Skeletal muscle satellite cell (primary cell): ENCODE data around the gene RANBP17.
A peak's percentile ranks its signal among the peaks of the same experiment; 100 is the strongest.

Experiments used
- H3K27me3 ChIP-seq: 2 replicates; pipeline ENCODE4 v1.7.0; 2013; ENCODE audit warnings: low read length; ENCODE audit not compliant: control insufficient read depth, insufficient read depth
- H3K36me3 ChIP-seq: 2 replicates; pipeline ENCODE4 v1.7.0; 2013; ENCODE audit warnings: mild to moderate bottlenecking, control low read depth, low read length; ENCODE audit not compliant: insufficient read depth
- H3K4me1 ChIP-seq: 2 replicates; pipeline ENCODE4 v1.7.0; 2013; ENCODE audit warnings: low read length; ENCODE audit not compliant: control insufficient read depth, insufficient read depth
- H3K4me2 ChIP-seq: 2 replicates; pipeline ENCODE4 v1.7.0; 2013; ENCODE audit warnings: mild to moderate bottlenecking, low read length
- H3K4me3 ChIP-seq: 2 replicates; pipeline ENCODE4 v1.7.0; 2013; ENCODE audit warnings: low read length
- H3K9ac ChIP-seq: 2 replicates; pipeline ENCODE4 v1.7.0; 2013; ENCODE audit warnings: mild to moderate bottlenecking, low read depth, low read length, moderate library complexity
- H3K9me3 ChIP-seq: replicated peaks from 2 replicates; pipeline ENCODE4 v1.7.0; 2013; ENCODE audit warnings: mild to moderate bottlenecking, control low read depth, low read length

The RANBP17 gene

GRCh38 chr5:171314728-171315385 is 453.0 kb downstream of the RANBP17 start:
- Histone ChIP-seq H3K4me1 (peaks cover 24% of the 10 kb centered on the region), H3K4me2 (peak overlapping the region; percentile 70), H3K9me3 (no peaks in the 10 kb centered on the region), H3K27me3 (peaks cover 96% of the 10 kb centered on the region), H3K9ac (no peak overlapping the region), H3K36me3 (no peaks in the 10 kb centered on the region), H3K4me3 (peak overlapping the region; percentile 47)

- peak overlapping the region; percentile 70 for H3K4me2 ChIP-seq
- no peak overlapping the region for H3K9ac ChIP-seq
- peak overlapping the region; percentile 47 for H3K4me3 ChIP-seq
- H3K4me1 ChIP-seq = peaks cover 24% of the 10 kb centered on the region
- H3K36me3 ChIP-seq = no peaks in the 10 kb centered on the region
- H3K9me3 ChIP-seq = no peaks in the 10 kb centered on the region
- peaks cover 96% of the 10 kb centered on the region for H3K27me3 ChIP-seq
Observed at GRCh38 chr5:171315386-171315891, 453.6 kb downstream of the RANBP17 start.

- peak overlapping the region; percentile 70 for H3K4me2 ChIP-seq
- peak overlapping the region; percentile 47 for H3K4me3 ChIP-seq
- no peak overlapping the region for H3K9ac ChIP-seq
- H3K27me3 ChIP-seq = peaks cover 96% of the 10 kb centered on the region
- peaks cover 20% of the 10 kb centered on the region for H3K4me1 ChIP-seq
- no peaks in the 10 kb centered on the region for H3K9me3 ChIP-seq
- H3K36me3 ChIP-seq = no peaks in the 10 kb centered on the region
Observed at GRCh38 chr5:171315925-171316257, 454.1 kb downstream of the RANBP17 start.

GRCh38 chr5:171316258-171317121 is 454.7 kb downstream of the RANBP17 start:
- no peak overlapping the region for H3K9ac ChIP-seq
- H3K4me3 ChIP-seq = peak overlapping the region; percentile 47
- peaks cover 16% of the 10 kb centered on the region for H3K4me1 ChIP-seq

GRCh38 chr5:171317230-171317629 is 455.4 kb downstream of the RANBP17 start:
- no peak overlapping the region for H3K9ac ChIP-seq
- peaks cover 98% of the 10 kb centered on the region for H3K27me3 ChIP-seq
- no peak overlapping the region for H3K4me3 ChIP-seq
- H3K9me3 ChIP-seq = no peaks in the 10 kb centered on the region
- H3K36me3 ChIP-seq = no peaks in the 10 kb centered on the region
- H3K4me1 ChIP-seq = peaks cover 16% of the 10 kb centered on the region
- no peak overlapping the region for H3K4me2 ChIP-seq

More at GRCh38 chr5:171316258-171317121, 454.7 kb downstream of the RANBP17 start:
- Histone ChIP-seq H3K9me3 (no peaks in the 10 kb centered on the region), H3K36me3 (no peaks in the 10 kb centered on the region), H3K4me2 (peak overlapping the region; percentile 70), H3K27me3 (peaks cover 96% of the 10 kb centered on the region)

GRCh38 chr5:171318026-171318425 is 456.2 kb downstream of the RANBP17 start:
- Histone ChIP-seq H3K4me1 (peaks cover 11% of the 10 kb centered on the region), H3K36me3 (no peaks in the 10 kb centered on the region), H3K9ac (no peak overlapping the region), H3K4me3 (no peak overlapping the region), H3K27me3 (peaks cover 97% of the 10 kb centered on the region), H3K9me3 (no peaks in the 10 kb centered on the region), H3K4me2 (no peak overlapping the region)

- H3K4me3 ChIP-seq = no peak overlapping the region
- no peaks in the 10 kb centered on the region for H3K36me3 ChIP-seq
Observed at GRCh38 chr5:171321447-171321846, 459.6 kb downstream of the RANBP17 start.

GRCh38 chr5:171322527-171322926 is 460.7 kb downstream of the RANBP17 start:
- H3K9ac ChIP-seq = no peak overlapping the region
- H3K4me3 ChIP-seq = no peak overlapping the region
- H3K4me2 ChIP-seq = no peak overlapping the region
- no peaks in the 10 kb centered on the region for H3K4me1 ChIP-seq
- no peaks in the 10 kb centered on the region for H3K36me3 ChIP-seq
- no peaks in the 10 kb centered on the region for H3K9me3 ChIP-seq
- peaks cover 90% of the 10 kb centered on the region for H3K27me3 ChIP-seq

More at GRCh38 chr5:171321447-171321846, 459.6 kb downstream of the RANBP17 start:
- no peak overlapping the region for H3K9ac ChIP-seq
- peaks cover 90% of the 10 kb centered on the region for H3K27me3 ChIP-seq
- no peak overlapping the region for H3K4me2 ChIP-seq
- H3K9me3 ChIP-seq = no peaks in the 10 kb centered on the region
- peaks cover 5% of the 10 kb centered on the region for H3K4me1 ChIP-seq

GRCh38 chr5:171323007-171323406 is 461.2 kb downstream of the RANBP17 start:
- no peaks in the 10 kb centered on the region for H3K36me3 ChIP-seq
- H3K9ac ChIP-seq = no peak overlapping the region
- peaks cover 90% of the 10 kb centered on the region for H3K27me3 ChIP-seq
- H3K4me3 ChIP-seq = no peak overlapping the region
- H3K4me2 ChIP-seq = no peak overlapping the region
- no peaks in the 10 kb centered on the region for H3K4me1 ChIP-seq
- no peaks in the 10 kb centered on the region for H3K9me3 ChIP-seq

GRCh38 chr5:171323806-171324632 is 462.2 kb downstream of the RANBP17 start:
- Histone ChIP-seq H3K4me3 (no peak overlapping the region), H3K9ac (no peak overlapping the region), H3K4me1 (no peaks in the 10 kb centered on the region), H3K36me3 (no peaks in the 10 kb centered on the region), H3K4me2 (no peak overlapping the region), H3K27me3 (peaks cover 88% of the 10 kb centered on the region), H3K9me3 (no peaks in the 10 kb centered on the region)

- H3K9me3 ChIP-seq = no peaks in the 10 kb centered on the region
- H3K4me1 ChIP-seq = no peaks in the 10 kb centered on the region
- H3K4me2 ChIP-seq = no peak overlapping the region
- H3K4me3 ChIP-seq = no peak overlapping the region
- H3K9ac ChIP-seq = no peak overlapping the region
- H3K36me3 ChIP-seq = no peaks in the 10 kb centered on the region
- H3K27me3 ChIP-seq = peaks cover 71% of the 10 kb centered on the region
Observed at GRCh38 chr5:171330021-171330420, 468.2 kb downstream of the RANBP17 start.
